Nephron (organoid): ENCODE measurements around the gene CERK.
A peak's percentile ranks its signal among the peaks of the same experiment; 100 is the strongest.

Experiments used
- H3K27ac Mint-ChIP-seq, 3 experiments: 2 replicates each; pipeline ENCODE4 v1.8.0; 2020; ENCODE audit warnings: mixed read lengths in 3 of 3, mild to moderate bottlenecking in 2 of 3, moderate library complexity in 1 of 3
- H3K27me3 Mint-ChIP-seq: 2 replicates; pipeline ENCODE4 v1.8.0; 2021; ENCODE audit warnings: low read depth, mild to moderate bottlenecking, moderate library complexity, mixed read lengths
- H3K36me3 Mint-ChIP-seq: 2 replicates; pipeline ENCODE4 v1.8.0; 2020; ENCODE audit warnings: low read depth, mixed read lengths
- H3K4me1 Mint-ChIP-seq: 2 replicates; pipeline ENCODE4 v1.8.0; 2020; ENCODE audit warnings: mixed read lengths
- H3K4me3 Mint-ChIP-seq, 3 experiments: 2 replicates each; pipeline ENCODE4 v1.8.0; 2020; ENCODE audit warnings: mild to moderate bottlenecking in 3 of 3, mixed read lengths in 3 of 3, moderate library complexity in 2 of 3
- H3K9me3 Mint-ChIP-seq: 2 replicates; pipeline ENCODE4 v1.8.0; 2020; ENCODE audit warnings: mixed read lengths
- CTCF ChIP-seq, 3 experiments: fragments of 200-600 bp; sonication (generic); IDR thresholded peaks; one replicate each; pipeline ENCODE4 v1.5.0; 2021; ENCODE audit warnings: antibody characterized with exemption in 3 of 3; ENCODE audit not compliant: unreplicated experiment in 3 of 3

The CERK gene

GRCh38 chr22:46746192-46746591 lies 8.1 kb upstream of the CERK start:
- no peak overlapping the region for H3K27ac Mint-ChIP-seq
- no peaks in the 10 kb centered on the region for H3K4me1 Mint-ChIP-seq
- TF ChIP-seq CTCF (IDR thresholded peaks at IDR 0.05; ENCODE audit: unreplicated experiment in 3 of 3) = no peak
- peaks cover 32% of the 10 kb centered on the region for H3K27me3 Mint-ChIP-seq
- H3K36me3 Mint-ChIP-seq = no peaks in the 10 kb centered on the region
- no peaks in the 10 kb centered on the region for H3K9me3 Mint-ChIP-seq
- H3K4me3 Mint-ChIP-seq = no peak overlapping the region

GRCh38 chr22:46744581-46744980 lies 6.5 kb upstream of the CERK start:
- no peak for TF ChIP-seq CTCF (IDR thresholded peaks at IDR 0.05; ENCODE audit: unreplicated experiment in 3 of 3)
- Mint-ChIP-seq H3K9me3 (no peaks in the 10 kb centered on the region), H3K27me3 (peaks cover 22% of the 10 kb centered on the region), H3K4me3 (no peak overlapping the region), H3K4me1 (no peaks in the 10 kb centered on the region), H3K36me3 (no peaks in the 10 kb centered on the region), H3K27ac (no peak overlapping the region)

GRCh38 chr22:46742576-46743221 lies 4.6 kb upstream of the CERK start:
- H3K9me3 Mint-ChIP-seq = no peaks in the 10 kb centered on the region
- peaks cover 15% of the 10 kb centered on the region for H3K27me3 Mint-ChIP-seq
- no peaks in the 10 kb centered on the region for H3K36me3 Mint-ChIP-seq
- peaks cover 7% of the 10 kb centered on the region for H3K4me1 Mint-ChIP-seq
- H3K4me3 Mint-ChIP-seq = no peak overlapping the region
- no peak overlapping the region for H3K27ac Mint-ChIP-seq
- no peak for TF ChIP-seq CTCF (IDR thresholded peaks at IDR 0.05; ENCODE audit: unreplicated experiment in 3 of 3)

GRCh38 chr22:46741974-46742519 lies 4.0 kb upstream of the CERK start:
- Mint-ChIP-seq H3K27me3 (peaks cover 12% of the 10 kb centered on the region), H3K9me3 (no peaks in the 10 kb centered on the region), H3K4me1 (peaks cover 12% of the 10 kb centered on the region), H3K36me3 (no peaks in the 10 kb centered on the region), H3K4me3 (peak overlapping the region; percentile 38 to 72 (median 42)), H3K27ac (peak overlapping the region in 1 of 3 experiments; percentile 64)
- TF ChIP-seq CTCF (IDR thresholded peaks at IDR 0.05; ENCODE audit: unreplicated experiment in 3 of 3) = no peak

- Mint-ChIP-seq H3K4me3 (peak overlapping the region; percentile 59 to 74 (median 70)), H3K9me3 (no peaks in the 10 kb centered on the region), H3K27ac (peak overlapping the region in 2 of 3 experiments; percentile 64 to 87), H3K36me3 (no peaks in the 10 kb centered on the region), H3K4me1 (peaks cover 21% of the 10 kb centered on the region), H3K27me3 (peaks cover 6% of the 10 kb centered on the region)
- TF ChIP-seq CTCF (IDR thresholded peaks at IDR 0.05; ENCODE audit: unreplicated experiment in 3 of 3) = no peak
Observed at GRCh38 chr22:46740910-46741780, 3.1 kb upstream of the CERK start.
